IPS-18a (cell line): ENCODE data around the gene TSPO.

Experiments
- H3K27ac ChIP-seq: one replicate; pipeline ENCODE4 v1.5.1; 2013; ENCODE audit warnings: low read length
- H3K27me3 ChIP-seq: one replicate; pipeline ENCODE4 v1.6.1; 2013; ENCODE audit warnings: mild to moderate bottlenecking, low read length; ENCODE audit not compliant: control insufficient read depth, insufficient read depth
- H3K36me3 ChIP-seq: one replicate; pipeline ENCODE4 v1.6.1; 2013; ENCODE audit warnings: low read depth, low read length; ENCODE audit not compliant: control insufficient read depth
- H3K4me1 ChIP-seq: one replicate; pipeline ENCODE4 v1.6.1; 2013; ENCODE audit warnings: low read depth, low read length; ENCODE audit not compliant: control insufficient read depth
- H3K4me3 ChIP-seq: one replicate; pipeline ENCODE4 v1.5.1; 2013; ENCODE audit warnings: low read length
- H3K9ac ChIP-seq: one replicate; pipeline ENCODE4 v1.6.1; 2013; ENCODE audit warnings: mild to moderate bottlenecking, low read length, moderate library complexity
- H3K9me3 ChIP-seq: one replicate; pipeline ENCODE4 v1.6.1; 2013; ENCODE audit warnings: low read depth, low read length; ENCODE audit not compliant: control insufficient read depth

The TSPO gene

GRCh38 chr22:43152357-43153071 is 1.2 kb downstream of the TSPO start:
- H3K9ac ChIP-seq, result no peak overlapping the region
- H3K4me3 ChIP-seq, result peak overlapping the region; percentile 56
- no peak overlapping the region for H3K27ac ChIP-seq
- no peaks in the 10 kb centered on the region for H3K36me3 ChIP-seq
- H3K27me3 ChIP-seq, result peaks cover 24% of the 10 kb centered on the region
- no peaks in the 10 kb centered on the region for H3K9me3 ChIP-seq
- H3K4me1 ChIP-seq, result peaks cover 9% of the 10 kb centered on the region

DNA sequence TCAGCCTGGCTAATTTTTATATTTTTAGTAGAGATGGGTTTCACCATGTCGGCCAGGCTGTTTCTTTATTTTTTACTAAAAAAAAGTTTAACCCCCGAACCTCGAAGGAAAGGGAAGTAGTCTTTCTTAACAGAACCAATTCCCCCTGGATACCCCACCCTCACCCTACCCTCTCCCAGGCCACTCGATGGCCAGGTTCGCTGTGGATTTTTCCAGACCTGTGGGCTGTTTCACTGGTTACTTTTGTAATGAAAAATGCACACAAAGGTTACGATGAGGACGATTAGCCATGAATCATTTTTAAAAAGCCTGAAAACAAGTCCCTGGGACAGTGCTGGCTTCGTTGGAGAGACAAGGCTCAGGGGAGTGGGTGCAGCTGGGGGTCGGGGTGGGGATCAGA is 2.5 kb downstream of the TSPO start:
- no peaks in the 10 kb centered on the region for H3K36me3 ChIP-seq
- no peak overlapping the region for H3K27ac ChIP-seq
- no peak overlapping the region for H3K9ac ChIP-seq
- H3K4me1 ChIP-seq, result peaks cover 9% of the 10 kb centered on the region
- H3K4me3 ChIP-seq, result no peak overlapping the region
- H3K9me3 ChIP-seq, result no peaks in the 10 kb centered on the region
- H3K27me3 ChIP-seq, result peaks cover 24% of the 10 kb centered on the region

DNA sequence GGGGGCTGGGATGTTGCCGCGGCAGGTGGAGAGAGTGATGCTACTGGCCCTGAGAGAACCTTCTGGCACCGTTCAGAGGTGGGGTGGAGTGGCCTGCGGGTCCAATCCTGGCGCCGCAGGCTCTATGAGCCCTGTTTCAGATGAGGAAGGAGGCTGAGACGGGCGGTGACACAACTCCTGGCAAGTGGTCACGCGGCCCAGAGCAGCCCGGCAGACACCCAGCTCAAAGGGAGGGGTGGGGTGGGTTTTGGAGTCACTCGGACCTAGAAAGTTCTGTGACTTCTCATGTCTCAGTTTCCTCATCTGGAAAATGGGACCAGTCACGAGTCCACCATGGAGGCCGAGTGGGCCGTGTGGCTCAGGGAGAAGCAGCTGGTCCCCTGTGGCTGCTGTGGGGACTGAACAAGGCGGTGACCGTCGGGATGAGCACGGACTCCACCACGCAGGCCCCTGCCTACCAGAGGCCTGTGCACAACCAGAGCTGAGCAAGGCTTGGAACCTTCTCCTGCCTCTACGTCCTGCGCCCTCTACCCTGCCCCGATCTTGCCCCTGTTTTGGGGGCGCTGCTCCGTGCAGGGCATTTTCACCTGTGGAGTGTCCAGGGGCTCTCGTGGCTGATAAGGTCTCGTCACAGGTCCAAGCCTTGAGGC is 3.7 kb downstream of the TSPO start:
- Histone ChIP-seq H3K36me3 (no peaks in the 10 kb centered on the region), H3K4me1 (peaks cover 9% of the 10 kb centered on the region), H3K4me3 (no peak overlapping the region), H3K9me3 (no peaks in the 10 kb centered on the region), H3K27me3 (peaks cover 24% of the 10 kb centered on the region), H3K27ac (no peak overlapping the region), H3K9ac (no peak overlapping the region)

DNA sequence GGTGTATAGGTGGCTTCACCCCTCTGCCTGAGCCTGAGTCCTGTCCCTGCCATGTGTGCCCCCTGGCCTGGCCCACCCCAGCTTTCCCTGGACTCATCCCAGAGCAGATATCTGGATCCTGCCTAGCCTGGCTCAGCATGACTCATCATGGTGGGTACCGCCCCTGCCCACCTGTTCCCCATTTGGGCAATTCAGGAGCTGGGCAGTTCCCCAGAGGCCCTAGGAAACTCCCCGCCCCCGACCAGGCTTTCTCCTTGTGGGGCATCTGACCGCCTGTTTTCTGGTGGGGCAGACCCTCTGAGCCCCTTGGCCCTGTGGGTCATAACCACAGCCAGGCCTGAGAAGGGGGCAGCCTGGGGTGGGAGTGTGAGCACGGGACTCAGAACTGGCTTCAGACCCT is 4.4 kb downstream of the TSPO start:
- Histone ChIP-seq H3K4me3 (no peak overlapping the region), H3K36me3 (no peaks in the 10 kb centered on the region), H3K9ac (no peak overlapping the region), H3K27ac (no peak overlapping the region), H3K4me1 (peaks cover 9% of the 10 kb centered on the region), H3K9me3 (no peaks in the 10 kb centered on the region), H3K27me3 (peaks cover 18% of the 10 kb centered on the region)

GRCh38 chr22:43156413-43156812 is 5.1 kb downstream of the TSPO start:
- H3K4me3 ChIP-seq, result no peak overlapping the region
- no peak overlapping the region for H3K9ac ChIP-seq
- H3K27ac ChIP-seq, result no peak overlapping the region
- peaks cover 14% of the 10 kb centered on the region for H3K27me3 ChIP-seq
- H3K9me3 ChIP-seq, result no peaks in the 10 kb centered on the region
- peaks cover 9% of the 10 kb centered on the region for H3K4me1 ChIP-seq
- H3K36me3 ChIP-seq, result no peaks in the 10 kb centered on the region

- no peaks in the 10 kb centered on the region for H3K27me3 ChIP-seq
- H3K4me1 ChIP-seq, result peaks cover 3% of the 10 kb centered on the region
- H3K36me3 ChIP-seq, result no peaks in the 10 kb centered on the region
- H3K9me3 ChIP-seq, result no peaks in the 10 kb centered on the region
- no peak overlapping the region for H3K9ac ChIP-seq
- H3K4me3 ChIP-seq, result no peak overlapping the region
- H3K27ac ChIP-seq, result no peak overlapping the region
Measured at GRCh38 chr22:43157874-43158546, 6.7 kb downstream of the TSPO start.

DNA sequence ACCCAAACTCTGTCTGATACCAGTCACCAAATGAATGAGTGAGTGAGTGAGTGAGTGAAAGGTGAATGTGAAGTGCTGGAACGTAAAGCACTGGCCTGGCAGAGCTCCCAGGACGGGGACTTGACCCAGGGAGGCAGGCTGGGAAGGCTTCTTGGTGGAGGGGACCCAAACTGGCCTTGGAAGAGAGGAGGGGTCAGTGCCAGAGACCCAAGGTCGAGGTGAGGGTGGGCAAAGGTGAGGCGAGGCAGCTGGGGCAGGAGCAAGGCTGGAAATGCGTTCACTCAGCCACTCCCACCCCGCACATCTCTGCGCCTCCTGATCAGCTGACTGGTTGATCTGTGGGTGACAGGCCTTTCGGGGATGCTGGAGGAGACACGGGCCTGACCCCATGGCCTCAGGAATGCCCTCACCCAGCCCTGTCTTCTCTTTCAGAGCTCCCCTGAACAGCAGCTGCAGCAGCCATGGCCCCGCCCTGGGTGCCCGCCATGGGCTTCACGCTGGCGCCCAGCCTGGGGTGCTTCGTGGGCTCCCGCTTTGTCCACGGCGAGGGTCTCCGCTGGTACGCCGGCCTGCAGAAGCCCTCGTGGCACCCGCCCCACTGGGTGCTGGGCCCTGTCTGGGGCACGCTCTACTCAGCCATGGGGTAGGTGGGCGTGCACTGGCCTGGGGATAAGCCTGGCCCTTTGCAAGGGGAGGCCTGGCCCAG is 7.6 kb downstream of the TSPO start:
- no peak overlapping the region for H3K4me3 ChIP-seq
- no peaks in the 10 kb centered on the region for H3K27me3 ChIP-seq
- no peak overlapping the region for H3K9ac ChIP-seq
- H3K36me3 ChIP-seq, result no peaks in the 10 kb centered on the region
- no peaks in the 10 kb centered on the region for H3K9me3 ChIP-seq
- no peak overlapping the region for H3K27ac ChIP-seq
- H3K4me1 ChIP-seq, result peaks cover 3% of the 10 kb centered on the region

- peaks cover 3% of the 10 kb centered on the region for H3K4me1 ChIP-seq
- H3K4me3 ChIP-seq, result no peak overlapping the region
- H3K9ac ChIP-seq, result no peak overlapping the region
- H3K9me3 ChIP-seq, result no peaks in the 10 kb centered on the region
- H3K36me3 ChIP-seq, result no peaks in the 10 kb centered on the region
- no peak overlapping the region for H3K27ac ChIP-seq
- no peaks in the 10 kb centered on the region for H3K27me3 ChIP-seq
Measured at GRCh38 chr22:43159484-43160178, 8.3 kb downstream of the TSPO start.

DNA sequence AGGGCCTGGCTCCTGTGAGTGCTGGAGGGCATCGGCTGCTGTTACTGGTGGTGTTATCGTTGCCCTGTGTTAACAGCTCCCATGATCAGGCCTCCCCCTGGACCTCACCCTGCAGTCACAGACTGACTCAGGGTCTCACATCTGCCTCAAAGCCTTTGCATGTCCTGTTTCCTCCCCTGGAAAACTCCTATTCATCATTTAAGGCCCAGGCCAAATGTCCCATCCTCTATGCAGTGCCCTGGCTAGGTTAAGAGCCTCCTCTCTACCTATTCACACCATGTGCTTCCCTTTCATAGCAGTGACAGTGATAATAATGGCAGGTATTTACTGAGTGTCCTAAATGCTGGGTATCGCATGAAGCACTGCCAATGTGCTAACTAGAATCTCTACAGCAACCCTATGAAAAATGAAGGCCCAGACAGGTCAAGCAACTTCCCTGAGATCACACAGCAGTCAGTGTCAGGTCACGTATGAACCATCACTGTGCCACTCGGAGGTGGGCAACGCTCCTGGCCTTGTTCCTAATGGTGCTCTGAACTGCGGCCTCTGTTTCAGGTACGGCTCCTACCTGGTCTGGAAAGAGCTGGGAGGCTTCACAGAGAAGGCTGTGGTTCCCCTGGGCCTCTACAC is 9.3 kb downstream of the TSPO start:
- peaks cover 3% of the 10 kb centered on the region for H3K4me1 ChIP-seq
- no peaks in the 10 kb centered on the region for H3K36me3 ChIP-seq
- no peaks in the 10 kb centered on the region for H3K9me3 ChIP-seq
- H3K9ac ChIP-seq, result no peak overlapping the region
- H3K4me3 ChIP-seq, result no peak overlapping the region
- H3K27ac ChIP-seq, result no peak overlapping the region
- H3K27me3 ChIP-seq, result no peaks in the 10 kb centered on the region

DNA sequence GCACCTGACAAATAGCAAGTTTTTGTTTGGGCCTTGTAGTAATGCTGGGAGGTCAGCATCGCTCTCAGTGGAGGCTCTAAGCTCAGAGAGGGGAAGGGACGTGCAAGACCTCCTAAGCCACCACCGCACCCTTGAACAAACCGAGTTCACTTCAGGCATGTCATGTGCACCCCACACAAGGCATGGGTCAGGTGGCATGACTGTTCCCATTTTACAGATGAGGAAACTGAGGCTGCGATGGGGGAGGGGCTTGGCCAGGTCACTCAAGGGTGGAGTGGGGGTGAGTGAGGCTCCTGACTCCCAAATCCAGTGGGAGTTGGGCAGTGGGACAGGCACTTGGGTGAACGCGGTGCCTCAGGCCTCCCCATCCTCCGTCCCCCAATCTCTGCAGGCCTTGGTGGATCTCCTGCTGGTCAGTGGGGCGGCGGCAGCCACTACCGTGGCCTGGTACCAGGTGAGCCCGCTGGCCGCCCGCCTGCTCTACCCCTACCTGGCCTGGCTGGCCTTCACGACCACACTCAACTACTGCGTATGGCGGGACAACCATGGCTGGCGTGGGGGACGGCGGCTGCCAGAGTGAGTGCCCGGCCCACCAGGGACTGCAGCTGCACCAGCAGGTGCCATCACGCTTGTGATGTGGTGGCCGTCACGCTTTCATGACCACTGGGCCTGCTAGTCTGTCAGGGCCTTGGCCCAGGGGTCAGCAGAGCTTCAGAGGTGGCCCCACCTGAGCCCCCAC is 11.2 kb downstream of the TSPO start:
- Histone ChIP-seq H3K27me3 (no peaks in the 10 kb centered on the region), H3K9me3 (no peaks in the 10 kb centered on the region), H3K27ac (no peak overlapping the region), H3K36me3 (peaks cover 2% of the 10 kb centered on the region), H3K9ac (no peak overlapping the region), H3K4me3 (no peak overlapping the region), H3K4me1 (no peaks in the 10 kb centered on the region)
